Activated CD4-positive, alpha-beta T cell treated with anti-CD3 and anti-CD28 coated beads, Interleukin-2, amount 50 U/mL, for 4 hours (primary cell): Measurements from ENCODE around the gene SFRP4.

Source experiments
- DNase-seq, 2 experiments: peaks; one replicate each; pipeline ENCODE4 v3.0.0-alpha.2; 2020

The SFRP4 gene

GRCh38 chr7:37924491-37925041 is 7.9 kb upstream of the SFRP4 start:
- no peak for DNase-seq

DNA sequence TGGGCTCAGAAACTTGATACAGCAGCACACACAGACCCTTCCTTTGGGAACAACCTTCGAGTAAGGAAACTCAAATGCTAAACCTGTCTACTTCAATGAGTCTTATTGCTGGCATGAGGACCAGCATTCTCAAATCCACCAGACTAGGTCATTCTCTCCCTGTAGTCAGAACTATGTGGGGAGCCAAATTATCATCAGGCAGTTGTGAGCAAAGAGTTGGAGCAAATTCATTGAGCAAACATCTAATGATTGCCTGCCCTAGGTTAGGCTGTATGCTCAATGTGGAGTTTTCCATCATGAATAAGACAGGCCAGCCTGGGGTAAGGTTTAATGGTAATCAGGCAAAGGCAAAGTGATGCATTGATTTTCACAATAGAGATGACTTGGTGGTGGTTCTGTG is 7.4 kb upstream of the SFRP4 start:
- DNase-seq: no peak

DNA sequence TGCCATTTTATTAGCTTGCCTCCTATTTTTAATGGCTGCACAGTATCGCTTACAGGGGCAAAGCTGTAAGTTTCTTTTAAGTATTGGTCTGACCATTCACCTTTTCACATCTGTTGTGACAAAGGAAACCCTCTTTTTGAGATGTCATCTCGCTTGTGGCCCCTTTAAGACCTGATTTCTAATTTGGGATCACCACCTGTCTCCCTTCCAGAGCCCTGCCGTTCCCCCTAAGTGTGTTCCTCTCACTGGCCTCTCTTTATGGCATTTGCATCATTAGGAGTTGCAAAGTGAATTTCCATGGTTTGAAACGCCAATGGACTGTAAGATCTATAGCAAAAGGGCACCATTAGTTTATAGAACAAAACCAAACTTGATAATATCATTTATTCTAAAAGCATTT is 5.3 kb upstream of the SFRP4 start:
- no peak for DNase-seq

GRCh38 chr7:37920849-37921805 is 4.5 kb upstream of the SFRP4 start:
- no peak for DNase-seq

DNA sequence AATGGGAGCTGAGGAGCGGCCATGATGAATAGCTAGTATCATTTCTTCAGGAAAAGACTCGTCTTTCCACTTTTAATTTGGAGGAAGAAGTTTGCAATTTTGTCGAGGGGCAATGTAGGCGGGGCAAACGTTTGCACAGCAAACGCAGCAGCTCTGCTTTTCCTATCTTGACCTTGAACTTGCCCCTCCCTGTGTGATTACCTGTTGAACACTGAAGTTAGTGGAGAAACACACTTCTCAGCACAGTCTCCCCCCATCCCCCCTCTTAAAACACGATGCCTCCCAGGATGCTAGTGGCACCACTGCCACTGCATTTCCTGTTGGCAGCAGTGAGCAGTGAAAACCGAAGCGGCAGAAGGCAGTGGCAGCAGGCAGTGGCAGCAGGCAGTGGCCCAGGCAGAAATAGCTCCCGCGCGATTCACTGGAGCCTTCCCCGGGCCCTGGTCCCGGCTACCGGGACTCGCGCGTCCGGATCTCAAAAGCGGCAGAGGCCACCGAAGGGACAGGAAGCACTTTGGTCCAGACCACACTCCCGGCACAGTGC is 3.8 kb upstream of the SFRP4 start, which contains the start of gene EPDR1:
EPDR1 (plus strand) TSS at position 336 of the 544 bp plus-strand sequence. CDS start 300 bp downstream, outside the sequence.
- DNase-seq: no peak

- DNase-seq: no peak
Observed at GRCh38 chr7:37918526-37918925, 1.9 kb upstream of the SFRP4 start.

DNA sequence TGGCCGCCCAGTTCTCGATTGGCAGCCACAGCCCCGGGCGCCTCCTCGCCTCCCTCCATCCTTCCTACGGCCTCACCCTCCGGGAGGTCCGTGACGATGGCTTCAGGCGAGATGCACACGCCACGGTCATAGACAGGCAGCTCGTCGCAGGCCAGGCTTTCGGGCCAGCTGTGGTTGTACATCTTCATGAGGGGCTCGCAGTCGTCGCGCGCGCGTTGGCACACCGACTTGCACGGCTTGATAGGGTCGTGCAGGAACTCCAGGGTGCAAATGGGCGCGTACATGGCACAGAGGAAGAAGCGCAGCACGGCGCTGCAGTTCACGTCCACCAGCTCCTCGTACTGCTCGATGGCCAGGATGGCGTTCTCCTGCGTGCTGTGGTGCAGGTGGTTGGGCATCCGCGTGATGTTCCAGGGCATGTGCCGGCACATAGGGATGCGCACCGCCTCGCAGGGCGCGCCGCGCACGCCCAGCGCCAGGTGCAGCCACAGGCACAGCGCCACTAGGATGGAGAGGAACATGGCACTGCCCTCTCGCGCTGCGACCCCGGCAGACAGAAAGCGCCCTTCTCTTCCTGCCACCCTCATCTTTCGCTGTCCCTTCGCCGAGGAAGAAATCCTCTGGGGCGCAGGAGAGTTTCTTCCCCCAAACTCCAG is 472 bp downstream of the SFRP4 start:
- DNase-seq: no peak

GRCh38 chr7:37915438-37915837 is 1.2 kb downstream of the SFRP4 start:
- DNase-seq: no peak

GRCh38 chr7:37912756-37913155 is 3.9 kb downstream of the SFRP4 start:
- DNase-seq: no peak

DNA sequence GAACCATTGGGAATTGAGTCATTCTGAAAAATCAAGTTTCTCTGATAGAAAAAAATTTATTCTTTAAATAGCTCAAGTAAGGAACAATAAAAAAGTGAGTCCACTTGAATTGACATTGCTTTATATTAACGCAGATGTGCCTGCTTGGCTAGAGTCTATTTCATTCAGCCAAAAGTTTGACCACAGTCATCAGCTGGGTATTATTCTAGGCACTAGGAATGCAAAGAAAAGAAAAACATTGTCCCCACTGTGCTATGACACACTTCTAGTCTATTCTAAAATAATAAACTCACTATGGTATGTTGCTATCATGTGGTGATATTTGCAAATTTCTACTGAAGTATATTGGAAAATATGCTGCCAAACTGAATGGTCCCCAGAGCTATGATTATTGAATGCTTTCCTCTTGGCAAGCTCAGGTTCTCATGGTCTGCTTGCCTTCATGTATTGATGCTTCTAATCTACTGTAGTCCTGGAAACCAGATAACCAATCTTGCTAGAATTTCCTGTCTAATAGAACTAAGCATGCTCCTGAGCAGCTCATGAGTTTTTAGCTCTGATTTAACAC is 8.3 kb downstream of the SFRP4 start:
- no peak for DNase-seq

GRCh38 chr7:37901890-37902524 is 14.6 kb downstream of the SFRP4 start:
- DNase-seq: no peak

- no peak for DNase-seq
Observed at GRCh38 chr7:37901236-37901827, 15.3 kb downstream of the SFRP4 start.

- DNase-seq: no peak
Observed at GRCh38 chr7:37899712-37900247, 16.8 kb downstream of the SFRP4 start.

DNA sequence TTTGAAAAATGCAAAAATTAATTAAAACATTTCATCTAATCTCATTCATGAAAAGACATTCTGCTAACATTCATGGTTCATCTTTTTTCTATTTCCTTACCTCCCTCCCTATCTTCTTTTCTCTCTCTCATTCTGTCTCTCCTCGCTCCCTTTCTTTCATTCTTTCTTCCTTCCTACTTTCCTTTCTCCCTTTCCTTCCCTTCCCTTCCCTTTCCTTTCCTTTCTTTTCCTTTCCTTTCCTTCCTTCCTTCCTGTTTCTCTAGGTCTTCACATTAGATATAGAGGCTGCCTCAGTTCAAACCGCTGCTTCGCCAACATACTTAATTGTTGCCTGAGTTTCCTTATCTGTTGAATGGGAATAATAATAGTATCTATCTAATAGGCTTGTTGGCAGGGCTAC is 21.9 kb downstream of the SFRP4 start:
- no peak for DNase-seq

- DNase-seq: no peak
Observed at GRCh38 chr7:37893359-37893758, 23.3 kb downstream of the SFRP4 start.

GRCh38 chr7:37882086-37882485 is 34.5 kb downstream of the SFRP4 start:
- no peak for DNase-seq
